Suppressor macrophage treated with lipopolysaccharide for 4 hours (primary cell): Measurements from ENCODE around the gene WDR37.
"Not testable (repeated sequence)": the region's sequence is repeated elsewhere in the genome, so short reads cannot be mapped to it uniquely, and the experiment has no call there.

ENCODE experiments used
- DNase-seq: peaks from one replicate; pipeline ENCODE4 v3.0.0-alpha.2; 2020

WDR37 gene

DNA sequence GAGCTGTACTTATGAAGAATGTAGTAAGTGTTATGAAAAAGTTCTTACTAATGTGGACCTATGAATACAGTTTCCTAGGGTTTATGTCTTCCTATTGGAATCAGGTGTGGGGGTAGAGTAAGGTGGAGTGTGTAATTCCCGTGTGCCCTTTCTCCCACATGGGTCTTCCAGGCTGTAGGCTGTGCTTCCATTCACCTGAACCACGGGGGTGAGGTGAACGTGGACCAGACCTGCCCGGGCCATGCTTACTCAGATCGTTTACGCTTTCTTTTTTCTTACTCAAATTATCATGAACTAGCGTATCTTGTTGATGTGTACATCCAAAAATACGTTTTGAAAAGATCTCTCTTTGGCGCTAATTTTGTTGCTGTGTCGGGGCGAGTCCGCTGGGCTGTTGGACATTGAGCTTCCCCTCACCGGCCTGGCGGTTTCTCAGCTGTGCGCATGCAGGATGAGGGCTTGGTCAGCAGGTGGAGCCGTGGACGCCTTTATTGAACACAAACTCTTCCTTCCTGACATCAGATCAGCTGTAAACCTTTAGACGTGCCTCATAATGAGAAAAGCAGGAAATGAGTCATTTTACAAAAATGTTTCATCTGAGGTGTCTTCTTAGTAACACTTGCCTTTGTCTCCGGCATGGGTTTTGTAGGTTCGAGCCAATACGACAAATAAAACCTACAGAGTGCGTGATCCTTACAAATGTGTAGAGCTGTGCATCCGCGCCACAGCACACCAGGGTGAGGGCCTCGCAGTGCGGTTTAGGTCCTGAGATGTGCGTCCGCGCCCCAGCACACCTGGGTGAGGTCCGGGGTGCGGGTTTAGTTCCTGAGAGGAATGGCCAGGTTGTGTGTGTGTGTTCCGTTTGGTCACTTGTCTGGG is 53.8 kb downstream of the WDR37 start:
- peak; percentile 43 for DNase-seq

DNA sequence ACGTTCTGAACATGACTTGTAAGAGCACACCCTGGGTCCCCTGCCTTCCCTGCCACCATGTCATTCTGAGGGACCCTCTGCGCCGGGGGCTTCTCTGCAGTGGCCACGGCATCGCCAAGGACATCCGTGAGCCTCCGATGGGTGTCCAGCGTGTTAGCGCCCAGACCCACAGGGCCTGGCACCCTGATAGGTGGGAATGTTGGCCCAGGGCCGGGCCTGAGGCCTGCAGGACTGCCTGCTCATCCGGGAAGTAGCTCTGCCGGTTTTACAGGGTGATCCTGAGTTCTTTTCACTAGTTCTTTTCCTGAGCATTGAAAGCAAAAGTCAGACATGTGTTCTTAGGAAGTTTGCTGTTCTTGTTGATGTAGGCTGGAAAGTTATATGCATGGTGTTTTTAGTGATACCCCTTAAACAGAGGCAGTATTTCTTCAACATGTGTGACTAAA is 54.5 kb downstream of the WDR37 start:
- DNase-seq = no peak

DNA sequence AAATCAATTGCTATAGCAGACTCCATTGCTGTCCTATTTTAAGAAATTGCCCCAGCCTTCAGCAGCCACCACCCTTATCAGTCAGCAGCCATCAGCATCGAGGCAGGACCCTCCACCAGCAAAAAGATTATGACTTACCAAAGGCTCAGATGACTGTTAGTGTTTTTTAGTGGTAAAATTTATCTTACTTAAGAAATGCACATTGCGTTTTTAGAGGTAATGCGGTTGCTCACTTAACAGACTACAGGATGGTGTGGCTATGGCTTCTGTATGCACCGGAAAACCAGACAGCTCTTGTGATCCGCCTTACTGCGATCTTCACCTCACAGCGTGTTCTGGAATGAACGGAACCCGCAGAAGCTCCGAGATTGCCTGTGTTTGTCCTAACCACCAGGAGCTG is 58.1 kb downstream of the WDR37 start:
- no peak for DNase-seq

GRCh38 chr10:1114719-1115606 is 58.8 kb downstream of the WDR37 start:
- no peak for DNase-seq

DNA sequence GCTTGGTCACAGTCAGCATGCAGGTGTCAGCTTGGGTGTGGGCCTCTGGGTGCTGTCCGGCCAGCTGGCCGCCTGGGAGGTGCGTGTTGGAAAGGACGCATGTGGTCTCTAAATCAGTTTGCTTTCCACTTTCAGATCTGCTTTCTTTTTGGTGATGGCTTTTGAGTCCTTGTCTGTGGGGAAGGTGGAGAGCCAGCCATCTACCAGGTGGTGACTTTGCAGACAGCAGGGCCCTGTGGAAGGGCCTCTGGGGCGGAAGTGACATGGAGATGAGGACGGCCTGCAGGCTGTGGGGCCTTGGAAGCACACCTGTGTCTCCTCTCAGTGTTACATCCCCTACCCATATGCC is 59.4 kb downstream of the WDR37 start:
- DNase-seq = no peak

DNA sequence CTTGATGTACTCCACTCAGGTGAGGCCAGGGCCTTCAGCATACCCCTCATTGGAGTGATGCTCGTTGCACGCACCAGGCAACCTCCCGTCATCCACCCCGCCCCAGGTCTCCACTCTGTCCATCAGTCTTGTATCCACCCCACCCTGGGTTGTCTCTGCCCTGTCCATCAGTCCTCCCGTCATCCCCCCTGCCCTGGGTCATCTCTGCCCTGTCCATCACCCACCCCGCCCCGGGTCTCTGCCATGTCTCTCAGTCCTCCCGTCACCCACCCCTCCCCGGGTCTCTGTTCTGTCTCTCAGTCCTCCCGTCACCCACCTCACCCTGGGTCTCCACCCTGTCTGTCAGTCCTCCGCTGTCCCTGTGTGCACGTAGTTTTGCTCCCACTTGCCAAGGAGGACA is 59.9 kb downstream of the WDR37 start:
- DNase-seq = no peak

DNA sequence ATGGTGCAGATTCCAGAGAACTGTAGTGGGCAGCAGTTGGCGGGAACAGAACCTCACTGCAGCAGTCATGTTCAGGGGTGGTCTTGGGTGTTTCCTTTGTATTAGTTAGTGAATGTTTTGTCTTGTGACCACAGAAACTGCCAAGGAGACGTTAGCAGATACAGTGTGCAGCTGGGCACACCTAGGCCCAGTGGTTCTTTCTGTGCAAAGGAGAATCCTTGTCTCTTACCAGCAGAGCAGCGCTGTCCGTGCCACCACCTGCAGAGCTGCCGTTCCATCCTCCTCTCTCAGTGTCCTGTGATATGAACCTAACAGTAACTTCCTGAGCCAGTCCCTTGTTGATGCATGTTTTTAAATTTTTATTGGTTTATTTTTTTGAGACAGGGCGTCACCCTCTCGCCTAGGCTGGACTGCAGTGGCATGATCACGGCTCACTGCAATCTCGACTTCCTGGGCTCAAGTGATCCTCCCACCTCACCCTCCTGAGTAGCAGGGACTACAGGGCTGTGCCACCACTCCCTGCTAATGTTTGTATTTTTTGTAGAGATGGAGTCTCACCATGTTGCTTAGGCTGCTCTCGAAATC is 60.6 kb downstream of the WDR37 start:
- no peak for DNase-seq

GRCh38 chr10:1117651-1118050 is 61.5 kb downstream of the WDR37 start:
- no peak for DNase-seq

- not testable (repeated sequence) for DNase-seq
Observed at GRCh38 chr10:1118318-1118717, 62.1 kb downstream of the WDR37 start.

DNA sequence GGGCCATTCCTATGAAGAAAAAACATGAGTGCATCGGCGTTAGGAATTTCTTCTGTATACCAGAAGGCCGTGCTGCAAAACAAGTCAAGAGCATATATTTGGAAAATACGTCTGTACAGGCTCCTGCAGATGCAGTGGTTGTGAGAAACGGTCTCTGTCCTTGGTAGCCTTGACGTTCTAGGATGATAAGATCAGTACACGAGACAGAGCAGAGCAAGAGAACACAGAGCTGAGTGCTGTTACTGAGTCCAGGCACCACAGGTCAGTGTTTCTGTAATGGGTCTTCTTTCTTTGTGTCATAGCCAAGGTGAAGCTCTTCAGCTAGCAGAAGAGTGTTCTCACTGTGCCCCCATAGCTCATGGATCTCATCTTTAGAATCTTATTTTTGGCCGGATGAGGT is 62.8 kb downstream of the WDR37 start:
- DNase-seq = no peak

DNA sequence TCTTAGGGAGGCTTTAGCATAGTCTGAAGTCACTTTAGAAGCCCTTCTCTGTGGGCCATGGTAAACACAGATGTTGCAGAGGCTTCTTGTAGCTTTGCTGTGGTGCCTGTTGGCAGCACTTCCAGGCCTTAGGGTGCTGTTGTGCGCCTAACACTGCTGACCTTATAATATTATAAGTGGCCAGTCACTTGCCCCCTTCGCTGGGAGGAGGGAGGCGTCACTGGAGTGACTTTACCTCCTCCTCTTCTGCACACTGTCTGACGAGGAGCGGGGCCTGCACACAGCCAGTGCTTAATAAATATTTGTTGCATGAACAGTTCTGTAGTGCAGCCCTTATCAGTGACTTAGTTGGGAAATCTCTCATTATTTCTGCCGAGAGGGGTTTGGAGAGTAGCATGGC is 63.3 kb downstream of the WDR37 start:
- DNase-seq = no peak

DNA sequence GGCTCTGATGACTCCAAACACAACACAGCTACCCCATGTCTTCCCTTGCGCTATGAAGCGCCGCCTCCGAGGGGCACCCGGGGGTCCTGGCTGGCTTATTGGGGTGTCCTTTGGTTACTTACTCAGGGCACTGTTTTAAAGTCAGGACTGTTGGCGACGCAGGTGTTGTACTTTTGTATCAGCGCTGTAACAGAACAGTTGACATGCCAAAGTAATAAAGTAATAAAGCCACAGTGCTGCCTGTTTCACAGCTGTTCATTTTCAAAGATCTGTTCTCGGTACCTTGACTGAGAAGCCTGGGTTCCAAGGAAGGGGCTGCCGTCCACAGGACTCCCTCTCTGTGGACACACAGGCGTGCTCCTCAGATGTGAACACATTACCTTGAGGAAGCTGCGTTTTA is 64.1 kb downstream of the WDR37 start:
- DNase-seq = no peak

- no peak for DNase-seq
Observed at GRCh38 chr10:1120801-1121211, 64.6 kb downstream of the WDR37 start.

GRCh38 chr10:1121271-1121970 is 65.2 kb downstream of the WDR37 start:
- no peak for DNase-seq

DNA sequence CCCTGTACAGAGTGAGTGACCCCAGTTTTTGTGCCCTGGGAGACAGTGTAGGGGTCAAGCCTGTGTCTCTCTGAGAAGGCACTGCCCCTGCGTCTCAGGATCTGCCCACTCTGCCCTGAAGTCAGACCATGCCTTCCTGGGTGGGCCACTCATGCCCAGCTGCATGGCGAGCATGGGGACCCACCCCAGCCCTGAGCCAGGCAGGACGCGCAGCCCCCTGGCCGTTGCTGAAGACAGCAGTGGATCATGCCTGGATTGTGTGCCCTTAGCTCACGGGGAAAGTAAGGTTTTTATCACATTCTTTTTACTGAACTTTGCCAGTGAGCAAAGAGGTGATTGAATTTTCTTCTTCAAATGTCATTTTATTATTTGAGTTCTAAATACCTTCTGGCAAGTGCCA is 66.2 kb downstream of the WDR37 start:
- no peak for DNase-seq

DNA sequence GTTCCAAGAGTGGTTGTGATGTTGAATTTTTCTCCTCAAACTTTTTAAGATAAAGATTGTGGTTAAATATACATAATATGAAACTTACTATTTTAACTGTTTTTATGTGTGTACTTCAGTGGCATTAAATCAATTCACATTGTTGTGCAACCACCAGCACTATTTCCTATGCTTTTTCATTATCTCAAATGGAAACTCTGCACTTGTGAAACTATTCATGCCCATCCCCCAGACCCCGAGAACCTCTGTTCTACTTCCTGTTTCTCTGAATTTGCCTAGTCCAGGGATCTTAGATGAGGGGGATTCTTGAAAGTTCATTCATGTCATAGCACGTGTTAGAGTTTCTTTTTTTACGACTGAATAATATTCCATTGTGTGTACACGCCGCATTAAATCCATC is 67.0 kb downstream of the WDR37 start:
- DNase-seq = peak; percentile 77

GRCh38 chr10:1123972-1124371 is 67.8 kb downstream of the WDR37 start:
- no peak for DNase-seq

GRCh38 chr10:1124796-1125195 is 68.6 kb downstream of the WDR37 start:
- DNase-seq = no peak

GRCh38 chr10:1126461-1126860 is 70.3 kb downstream of the WDR37 start:
- DNase-seq = no peak

- DNase-seq = no peak
Observed at GRCh38 chr10:1127629-1128028, 71.4 kb downstream of the WDR37 start.

- no peak for DNase-seq
Observed at GRCh38 chr10:1128115-1128514, 71.9 kb downstream of the WDR37 start.

GRCh38 chr10:1128649-1129048 is 72.5 kb downstream of the WDR37 start:
- no peak for DNase-seq

DNA sequence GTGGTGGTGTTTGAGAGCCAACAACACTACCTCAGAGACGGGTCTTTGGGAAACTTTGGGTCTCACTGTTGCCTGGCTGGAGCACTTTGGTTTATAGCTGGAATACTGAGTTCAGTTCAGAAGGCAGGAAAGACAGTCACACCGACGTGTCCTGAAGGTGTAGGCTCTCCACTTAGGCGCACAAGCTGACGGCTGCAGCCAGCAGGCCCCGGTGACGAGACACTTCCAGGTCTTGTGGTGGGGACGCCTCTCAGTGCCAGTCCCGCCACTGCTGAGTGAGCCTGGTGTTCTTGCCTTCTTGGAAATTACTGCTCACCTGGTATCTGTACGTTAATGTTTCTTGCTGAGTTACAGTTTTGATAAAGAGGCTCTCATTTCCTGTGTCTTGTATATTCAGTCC is 74.0 kb downstream of the WDR37 start:
- DNase-seq = no peak
